C4-2B (cell line): Measurements from ENCODE around the gene DOLK.

Experiments
- ZFX ChIP-seq: fragments of 450-650 bp; IDR thresholded peaks from 2 replicates; pipeline ENCODE4 v1.6.1; 2017
- TF ChIP-seq, protein P1 (sequence below): fragments of 450-650 bp; conservative IDR thresholded peaks from 2 replicates; pipeline ENCODE4 v1.5.1; 2017; ENCODE audit warnings: mild to moderate bottlenecking

DNA sequence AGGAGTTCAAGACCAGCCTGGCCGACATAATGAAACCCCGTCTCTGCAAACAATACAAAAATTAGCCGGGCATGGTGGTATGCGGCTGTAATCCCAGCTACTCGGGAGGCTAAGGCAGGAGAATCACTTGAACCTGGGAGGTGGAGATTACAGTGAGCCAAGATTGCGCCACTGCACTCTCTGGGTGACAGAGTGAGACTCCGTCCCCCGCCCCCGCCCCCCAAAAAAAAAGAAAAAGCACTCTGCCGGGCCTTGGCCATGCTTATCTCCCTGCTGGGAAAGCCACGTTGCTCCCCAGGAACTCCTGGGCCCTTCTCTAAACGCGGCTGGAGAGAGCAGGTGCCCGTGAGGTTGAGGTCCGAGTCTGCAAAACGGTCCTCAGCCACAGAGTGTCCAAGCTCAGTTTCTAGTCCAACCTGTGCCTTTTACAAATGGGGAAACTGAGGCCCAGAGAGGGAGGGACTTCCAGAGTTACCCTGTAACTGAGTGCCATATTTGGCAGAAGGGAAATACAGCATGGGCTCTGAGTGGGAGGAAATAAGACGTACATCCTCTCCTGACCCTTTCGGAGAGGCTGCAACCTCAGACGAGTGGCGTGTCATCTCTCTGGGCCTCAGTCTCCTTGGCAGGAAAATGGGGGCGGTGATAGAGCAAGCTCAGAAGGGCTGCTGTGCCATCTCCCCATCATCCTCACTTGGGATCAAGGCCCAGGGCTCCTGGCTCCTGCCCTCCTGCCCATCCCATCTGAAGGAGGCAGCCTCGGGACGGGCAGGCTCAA is 33.2 kb downstream of the DOLK start:
- TF ChIP-seq, protein P1, sequence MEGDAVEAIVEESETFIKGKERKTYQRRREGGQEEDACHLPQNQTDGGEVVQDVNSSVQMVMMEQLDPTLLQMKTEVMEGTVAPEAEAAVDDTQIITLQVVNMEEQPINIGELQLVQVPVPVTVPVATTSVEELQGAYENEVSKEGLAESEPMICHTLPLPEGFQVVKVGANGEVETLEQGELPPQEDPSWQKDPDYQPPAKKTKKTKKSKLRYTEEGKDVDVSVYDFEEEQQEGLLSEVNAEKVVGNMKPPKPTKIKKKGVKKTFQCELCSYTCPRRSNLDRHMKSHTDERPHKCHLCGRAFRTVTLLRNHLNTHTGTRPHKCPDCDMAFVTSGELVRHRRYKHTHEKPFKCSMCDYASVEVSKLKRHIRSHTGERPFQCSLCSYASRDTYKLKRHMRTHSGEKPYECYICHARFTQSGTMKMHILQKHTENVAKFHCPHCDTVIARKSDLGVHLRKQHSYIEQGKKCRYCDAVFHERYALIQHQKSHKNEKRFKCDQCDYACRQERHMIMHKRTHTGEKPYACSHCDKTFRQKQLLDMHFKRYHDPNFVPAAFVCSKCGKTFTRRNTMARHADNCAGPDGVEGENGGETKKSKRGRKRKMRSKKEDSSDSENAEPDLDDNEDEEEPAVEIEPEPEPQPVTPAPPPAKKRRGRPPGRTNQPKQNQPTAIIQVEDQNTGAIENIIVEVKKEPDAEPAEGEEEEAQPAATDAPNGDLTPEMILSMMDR: no peak
- TF ChIP-seq ZFX: no peak
